Measurements from ENCODE around the gene BRI3.
"Not testable (repeated sequence)": the region's sequence is repeated elsewhere in the genome, so short reads cannot be mapped to it uniquely, and the experiment has no call there.

Gene BRI3

DNA sequence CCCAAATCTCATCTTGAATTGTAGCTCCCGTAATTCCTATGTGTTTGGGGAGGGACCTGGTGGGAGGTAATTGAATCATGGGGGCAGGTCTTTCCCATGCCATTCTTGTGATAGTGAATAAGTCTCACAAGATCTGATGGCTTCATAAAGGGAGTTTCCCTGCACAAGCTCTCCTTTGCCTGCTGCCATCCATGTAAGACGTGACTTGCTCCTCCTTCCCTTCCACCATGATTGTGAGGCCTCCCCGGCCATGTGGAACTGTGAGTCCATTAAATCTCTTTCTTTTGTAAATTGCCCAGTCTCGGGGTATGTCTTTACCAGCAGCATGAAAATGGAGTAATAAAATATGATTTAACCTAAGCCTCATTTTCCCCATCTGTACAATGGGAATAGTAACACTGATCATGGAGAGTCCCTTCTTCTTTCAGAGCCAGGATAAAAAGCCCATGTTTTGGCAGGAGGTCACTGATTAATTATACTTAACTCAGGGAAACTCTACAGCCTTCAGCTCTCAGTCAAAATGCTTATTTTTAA is 34.6 kb downstream of the BRI3 start:
- not testable (repeated sequence) for DNase-seq

DNA sequence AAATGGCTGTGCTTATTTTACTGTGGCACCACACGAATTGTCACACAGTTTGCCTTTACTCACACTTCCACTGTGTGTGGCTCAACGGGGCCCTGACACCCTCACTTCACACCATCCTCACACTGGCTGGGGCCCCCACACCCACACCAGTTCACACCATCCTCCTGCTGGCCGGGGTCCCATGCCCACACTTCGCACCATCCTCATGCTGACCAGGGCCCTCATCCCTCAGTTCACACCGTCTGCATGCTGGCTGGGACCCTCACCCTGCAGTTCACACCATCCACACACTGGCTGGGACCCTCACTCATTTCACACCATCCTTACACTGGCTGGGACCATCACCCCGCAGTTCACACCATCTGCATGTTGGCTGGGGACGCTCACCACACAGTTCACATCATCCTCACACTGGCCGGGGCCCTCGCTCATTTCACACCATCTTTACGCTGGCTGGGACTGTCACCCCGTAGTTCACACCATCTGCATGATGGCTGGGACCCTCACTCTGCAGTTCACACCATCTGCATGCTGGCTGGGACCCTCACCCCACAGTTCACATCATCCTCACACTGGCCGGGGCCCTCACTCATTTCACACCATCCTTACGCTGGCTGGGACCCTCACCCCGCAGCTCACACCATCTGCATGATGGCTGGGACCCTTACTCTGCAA is 36.0 kb downstream of the BRI3 start:
- DNase-seq: no peak

DNA sequence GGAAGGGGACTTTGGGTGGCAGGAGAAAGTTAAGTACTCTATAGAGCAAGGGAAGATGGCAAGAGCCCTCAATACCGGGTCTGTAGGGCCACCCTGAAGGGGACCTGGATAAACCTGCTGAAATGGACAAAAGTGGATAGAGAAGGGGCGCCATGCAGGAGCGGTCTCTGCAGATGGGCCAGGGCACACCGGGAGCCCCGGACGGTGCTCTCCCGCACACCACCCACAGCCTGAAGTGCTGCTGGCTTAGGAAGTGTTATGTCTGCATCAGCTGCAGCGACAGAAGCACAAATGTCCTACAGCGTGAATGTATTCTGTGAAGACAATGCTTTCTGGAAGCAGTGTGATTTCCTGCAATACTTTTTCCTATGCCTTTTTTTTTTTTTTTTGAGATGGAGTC is 37.7 kb downstream of the BRI3 start:
- DNase-seq: no peak

DNA sequence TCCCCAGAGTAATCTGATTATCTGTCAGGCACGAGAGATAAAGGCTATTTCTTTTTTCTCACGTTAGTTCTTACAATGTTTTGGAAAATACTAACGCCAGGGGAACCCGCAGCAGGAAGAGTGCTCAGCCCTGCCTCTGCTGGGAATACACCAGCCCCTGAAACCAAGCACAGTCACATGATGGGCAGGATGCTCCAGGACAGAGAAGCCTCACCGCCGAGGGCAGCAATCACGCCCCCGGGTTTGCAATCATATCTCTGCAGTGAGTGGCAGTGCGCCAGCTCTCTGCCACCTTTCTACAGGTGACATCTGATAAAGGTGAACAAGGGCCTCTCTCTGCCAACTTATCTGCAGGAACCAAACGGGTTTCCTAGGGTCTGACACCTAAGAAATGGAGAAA is 39.8 kb downstream of the BRI3 start:
- no peak for DNase-seq

DNA sequence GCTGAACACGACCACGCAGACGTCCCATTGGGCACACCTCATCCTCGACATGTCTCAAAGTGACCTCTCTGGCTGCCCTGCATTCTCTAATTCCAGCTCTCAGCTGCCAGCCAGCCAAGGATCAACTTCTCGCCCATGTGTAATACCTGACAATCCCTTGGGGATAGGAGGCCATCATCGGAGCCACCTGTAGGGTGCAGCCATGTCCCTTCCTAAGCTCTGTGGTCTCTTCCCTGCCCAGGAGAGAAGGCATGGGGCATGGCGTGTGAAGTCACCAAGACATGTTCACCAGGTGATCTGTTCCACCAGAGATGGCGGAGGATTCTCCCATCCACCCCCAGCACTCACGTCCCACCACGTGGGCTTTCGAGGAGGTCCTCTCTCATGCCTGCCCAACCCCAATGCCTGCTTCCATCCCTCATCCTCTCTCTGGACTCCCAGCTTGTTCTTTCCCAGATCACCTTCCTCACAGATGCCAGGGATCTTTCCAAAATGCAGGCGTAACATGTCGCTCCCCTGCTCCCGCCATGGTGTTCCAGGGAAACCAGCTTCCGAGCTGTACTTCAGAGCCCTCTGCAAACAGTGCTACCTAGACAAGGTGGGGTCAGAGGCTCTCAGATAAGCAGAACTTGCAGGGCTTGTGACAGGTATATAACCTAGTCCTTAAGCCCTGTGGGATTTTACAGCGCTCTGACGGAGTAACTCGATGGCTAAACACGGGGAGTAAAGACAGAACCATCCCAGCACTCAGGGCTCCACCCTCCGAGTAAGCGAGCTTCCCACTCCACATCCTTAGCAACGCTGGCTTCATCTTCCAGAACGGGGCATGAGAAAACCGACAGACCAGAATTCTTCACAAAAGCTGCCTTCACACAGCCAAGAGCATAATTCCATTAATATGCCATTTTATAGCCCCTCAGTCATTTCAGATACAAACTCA is 41.1 kb downstream of the BRI3 start:
- no peak for DNase-seq

DNA sequence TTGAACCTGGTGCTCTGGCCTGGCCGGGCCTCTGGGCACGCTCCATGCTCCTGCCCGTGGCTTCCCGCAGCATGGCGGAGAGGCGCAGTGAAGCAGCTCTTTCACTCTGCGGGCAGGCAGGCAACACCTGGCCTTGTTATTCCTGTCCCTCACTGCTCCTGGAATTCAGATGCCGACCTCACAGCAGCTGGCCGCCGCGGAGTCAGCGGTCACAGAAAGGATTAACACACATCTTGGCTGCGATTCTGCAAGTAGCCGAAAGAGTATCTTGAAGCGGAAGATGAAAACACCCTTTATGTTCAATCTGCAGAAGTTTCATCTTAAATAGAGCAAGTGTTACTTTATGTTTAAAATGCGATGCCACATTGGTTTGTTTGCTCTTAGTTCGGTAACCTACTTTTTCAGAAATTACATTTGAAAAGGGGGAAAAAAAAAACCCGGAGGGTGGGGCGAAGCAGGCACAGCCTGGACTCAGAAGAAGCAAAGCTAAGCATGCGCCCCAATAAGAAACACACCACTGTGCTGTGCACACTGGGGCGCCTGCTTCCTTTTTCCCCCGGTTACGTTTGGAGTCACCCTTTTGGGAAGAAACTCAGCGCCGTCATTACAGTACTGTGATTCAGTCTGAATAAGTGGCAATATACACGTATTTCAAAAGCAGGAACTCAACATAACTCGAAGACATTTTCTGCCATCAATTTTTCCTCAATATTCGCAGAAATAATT is 42.3 kb downstream of the BRI3 start:
- DNase-seq: no peak

DNA sequence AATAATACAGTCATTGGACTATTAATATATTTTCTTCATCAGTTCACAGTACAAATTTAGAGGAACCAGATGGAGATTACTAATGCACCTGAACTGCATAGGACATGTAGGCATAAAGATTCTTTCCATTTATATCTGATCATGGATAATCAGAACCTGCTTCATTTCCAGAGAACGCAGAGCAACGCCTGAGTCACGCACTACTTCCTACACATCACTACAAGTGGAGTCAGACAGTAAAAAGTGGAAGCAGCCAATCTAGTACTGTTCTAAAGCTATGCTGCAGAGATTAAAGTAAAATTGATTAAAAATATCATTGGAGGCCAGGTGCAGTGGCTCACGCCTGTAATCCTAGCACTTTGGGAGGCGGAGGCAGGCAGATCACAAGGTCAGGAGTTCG is 43.3 kb downstream of the BRI3 start:
- DNase-seq: no peak

DNA sequence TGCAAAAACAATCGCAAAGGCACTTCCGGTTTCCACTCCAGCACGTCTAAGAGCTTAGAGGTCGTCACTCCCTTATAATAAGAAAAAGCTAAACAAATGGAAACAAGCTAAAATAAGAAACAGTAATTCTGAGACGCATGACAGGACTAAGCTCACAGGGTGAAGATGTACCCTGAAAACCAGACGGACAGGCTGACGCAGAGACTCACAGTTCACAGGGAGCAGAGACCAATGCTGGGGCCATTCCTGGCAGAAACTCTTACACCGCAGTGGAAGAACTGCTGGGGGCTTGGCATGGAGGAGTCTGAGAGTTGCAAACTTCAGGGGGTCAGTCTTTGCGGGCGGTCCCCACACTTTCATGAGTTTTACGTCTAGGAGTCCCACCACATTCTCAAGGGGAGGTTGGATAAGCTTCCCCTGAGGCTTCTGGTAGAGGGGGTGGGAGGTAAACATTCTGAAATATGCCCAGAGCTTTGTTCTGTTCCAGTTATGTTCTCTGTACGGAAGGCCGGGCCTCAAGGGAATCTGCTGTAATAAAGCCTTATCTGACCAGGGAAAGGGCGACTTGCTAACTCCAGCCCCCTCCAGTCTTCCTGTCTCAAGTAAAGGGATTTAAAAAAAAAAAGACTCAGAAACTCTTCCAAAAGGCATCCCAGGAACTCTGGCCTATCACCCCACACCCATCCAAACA is 47.8 kb downstream of the BRI3 start:
- no peak for DNase-seq

DNA sequence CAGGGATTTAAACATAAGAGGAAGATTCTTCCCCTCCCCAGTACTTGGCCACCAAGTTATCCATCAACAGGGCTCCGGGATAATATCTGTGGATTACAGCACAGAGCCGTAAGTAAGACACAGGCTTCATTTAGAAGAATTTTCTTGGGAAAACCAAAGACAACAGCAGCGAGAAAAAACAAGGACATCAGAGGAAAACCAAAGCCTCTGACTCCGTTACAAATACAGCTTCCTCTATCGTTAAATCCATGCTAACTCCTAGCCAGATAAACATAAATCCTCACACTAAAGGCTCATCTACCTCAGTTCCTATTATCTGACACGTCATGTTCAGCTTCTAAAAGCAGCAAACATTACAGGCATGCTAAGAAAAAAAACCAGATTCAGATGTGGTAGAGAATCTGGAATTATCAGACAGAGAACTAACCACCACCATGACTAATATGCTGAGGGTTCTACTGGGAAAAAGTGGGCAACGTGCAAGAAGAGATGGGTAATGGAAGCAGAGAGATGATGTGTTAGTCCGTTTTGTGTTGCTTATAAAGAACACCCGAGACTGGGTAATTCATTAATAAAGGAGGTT is 48.4 kb downstream of the BRI3 start:
- no peak for DNase-seq

DNA sequence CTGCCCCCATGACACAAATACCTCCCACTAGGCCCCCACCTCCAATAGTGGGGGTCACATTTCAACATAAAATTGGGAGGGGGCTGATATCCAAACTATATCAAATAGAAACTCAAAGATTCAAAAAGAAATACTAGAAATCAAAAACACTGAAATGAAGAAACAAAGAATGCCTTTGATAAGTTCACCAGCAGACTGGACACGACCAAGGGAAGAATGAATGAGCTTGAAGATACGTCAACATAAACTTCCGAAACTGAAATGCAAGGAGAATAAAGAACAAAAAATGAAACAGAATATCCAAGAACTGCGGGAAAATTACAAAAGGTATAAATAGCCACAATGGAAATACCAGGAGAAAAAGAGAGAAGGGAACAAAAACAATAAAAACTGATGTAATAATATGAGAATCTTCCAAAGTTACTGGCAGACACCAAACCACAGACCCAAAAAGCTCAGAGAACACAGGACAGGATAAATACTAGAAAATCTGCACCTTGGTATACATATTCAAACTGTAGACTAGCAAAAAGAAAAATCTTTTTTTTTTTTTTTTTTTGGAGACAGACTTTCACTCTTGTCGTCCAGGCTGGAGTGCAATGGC is 49.5 kb downstream of the BRI3 start:
- no peak for DNase-seq

DNA sequence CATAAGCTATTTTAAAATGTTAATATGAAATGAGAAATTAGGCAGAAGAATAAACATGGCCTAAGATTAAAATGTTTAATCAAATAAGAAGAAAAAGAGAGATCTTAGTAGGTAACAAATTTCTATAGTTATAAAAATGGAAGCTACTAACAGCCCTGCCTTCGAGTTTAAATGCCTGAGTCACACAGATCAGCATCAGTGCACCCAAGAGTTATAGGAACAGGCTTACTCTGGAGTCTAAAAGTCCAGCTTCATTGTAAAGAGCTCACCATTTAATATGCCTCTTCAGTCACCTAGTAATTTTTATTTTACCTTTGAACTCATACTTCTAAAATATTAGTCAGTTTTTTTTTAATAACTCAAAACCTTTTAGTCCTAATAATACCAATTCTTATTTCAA is 52.6 kb downstream of the BRI3 start:
- DNase-seq: no peak

DNA sequence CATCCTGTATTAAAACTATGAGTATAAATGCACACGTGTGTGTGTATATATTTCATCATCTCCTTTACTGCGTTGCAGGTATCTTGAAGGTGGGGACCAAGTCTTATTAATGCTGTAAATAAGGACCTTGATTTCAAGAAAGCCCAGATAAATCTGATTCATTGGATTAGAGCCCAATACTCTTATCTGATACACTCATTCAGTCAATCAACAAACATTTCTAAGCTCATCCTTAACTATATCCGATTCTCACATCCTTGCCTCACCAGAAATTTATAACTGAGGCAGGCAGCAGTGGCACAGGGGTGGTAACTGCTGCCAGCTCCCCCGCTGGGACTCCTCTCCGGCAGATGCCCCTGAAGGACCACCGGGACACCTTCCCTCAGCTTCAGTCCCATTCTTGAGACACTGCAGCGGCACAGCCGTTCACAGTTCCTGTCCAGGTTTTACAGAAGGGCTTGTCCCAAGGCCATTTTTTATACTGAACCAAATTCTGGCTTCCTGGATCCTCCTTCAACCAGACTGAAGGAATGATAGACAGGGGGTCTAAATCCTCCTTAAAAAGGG is 54.0 kb downstream of the BRI3 start:
- DNase-seq: no peak

DNA sequence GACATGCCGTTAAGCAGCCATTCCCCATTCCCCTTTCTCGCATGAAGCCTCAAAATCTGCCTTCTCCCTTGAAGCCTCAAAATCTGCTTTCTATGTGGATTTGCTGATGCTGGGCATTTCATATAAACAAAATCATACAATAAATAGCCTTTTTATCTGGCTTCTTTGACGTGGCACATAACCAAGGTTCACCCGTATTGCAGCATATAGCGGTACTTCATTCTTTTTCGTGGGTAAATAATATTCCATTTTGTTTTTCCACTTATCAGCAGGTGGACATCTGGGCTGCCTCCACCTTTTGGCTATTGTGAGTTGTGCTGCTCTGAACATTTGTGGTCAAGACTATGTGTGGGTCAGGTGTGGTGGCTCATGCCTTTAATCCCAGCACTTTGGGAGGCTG is 57.0 kb downstream of the BRI3 start:
- DNase-seq: no peak

DNA sequence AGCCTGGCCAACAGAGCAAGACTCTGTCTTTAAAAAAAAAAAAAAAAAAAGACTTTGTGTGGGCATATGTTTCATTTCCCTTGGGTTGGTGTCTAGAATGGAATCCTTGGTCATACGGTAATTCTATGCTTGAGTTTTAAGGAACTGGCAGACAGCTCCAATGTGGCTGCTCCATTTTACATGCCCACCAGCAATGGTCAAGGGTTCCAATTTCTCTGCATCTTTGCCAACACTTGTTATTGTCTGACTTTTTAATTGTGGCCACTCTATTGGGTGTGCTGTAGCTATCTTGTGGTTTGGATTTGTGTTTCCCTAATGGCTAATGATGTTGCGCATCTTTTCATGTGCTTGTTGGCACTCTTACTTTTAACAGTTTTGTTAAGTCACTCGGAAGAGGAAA is 57.6 kb downstream of the BRI3 start:
- no peak for DNase-seq

DNA sequence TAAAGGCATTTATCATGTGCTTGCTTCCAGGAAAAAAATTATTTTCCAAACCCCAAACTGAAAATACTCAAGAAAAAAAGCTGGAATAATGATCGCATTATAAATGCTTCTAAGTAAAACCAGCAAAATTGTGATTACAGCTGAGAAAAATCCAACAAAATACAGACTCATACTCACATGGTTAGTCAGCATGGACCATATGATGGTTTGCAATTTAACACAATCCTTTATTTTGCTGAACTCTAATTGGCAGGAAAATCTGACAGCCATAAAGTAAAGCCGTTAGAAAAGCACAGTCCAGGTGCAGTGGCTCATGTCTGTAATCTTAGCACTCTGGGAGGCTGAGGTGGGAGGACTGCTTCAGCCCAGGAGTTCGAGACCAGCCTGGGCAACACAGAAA is 59.6 kb downstream of the BRI3 start:
- DNase-seq: no peak
